Measurements from ENCODE around the gene SLBP. TPM values are rescaled to one million over a fixed set of nuclear protein-coding genes. Genes with fewer than 3 reads are reported as not detected.
A peak's percentile ranks its signal among the peaks of the same experiment; 100 is the strongest.
"Not testable (repeated sequence)": the region's sequence is repeated elsewhere in the genome, so short reads cannot be mapped to it uniquely, and the experiment has no call there.

SLBP gene
- polyA plus RNA-seq, 3 donors from 2014 or later: 59.0 to 71.6 (median 61.7) TPM

- peaks cover 10 to 13% of the 10 kb centered on the region in 2 donors for H3K4me1 Mint-ChIP-seq
- no peak for DNase-seq
Observed at GRCh38 chr4:1682860-1683259, 29.3 kb downstream of the SLBP start.

DNA sequence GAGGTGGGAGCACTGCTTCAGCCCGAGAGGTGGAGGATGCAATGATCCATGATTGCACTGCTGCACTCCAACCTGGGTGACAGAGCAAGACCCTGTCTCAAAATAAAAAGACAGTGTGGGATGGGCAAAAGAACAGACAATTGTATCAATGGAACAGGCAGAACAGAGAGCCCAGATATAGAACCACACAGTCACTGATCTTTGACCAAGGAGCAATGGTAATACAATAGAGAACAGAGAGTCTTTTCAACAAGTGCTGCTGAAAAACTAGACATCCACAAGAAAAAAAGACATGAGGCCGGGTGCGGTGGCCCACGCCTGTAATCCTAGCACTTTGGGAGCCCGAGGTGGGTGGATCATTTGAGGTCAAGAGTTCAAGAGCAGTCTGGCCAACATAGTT, 33.9 kb downstream of the SLBP start:
- H3K27me3 Mint-ChIP-seq (ENCODE audit: low read depth in 3 of 3): peaks cover under 1 to 6% (median 3%) of the 10 kb centered on the region in 3 donors
- no peak overlapping the region for H3K4me3 Mint-ChIP-seq
- H3K4me1 Mint-ChIP-seq: peaks cover 6 to 8% of the 10 kb centered on the region in 2 donors
- DNase-seq: no peak
- H3K27ac Mint-ChIP-seq: no peak overlapping the region
- no peaks in the 10 kb centered on the region for H3K9me3 Mint-ChIP-seq
- H3K36me3 Mint-ChIP-seq: no peaks in the 10 kb centered on the region

More at GRCh38 chr4:1682860-1683259, 29.3 kb downstream of the SLBP start:
- Mint-ChIP-seq H3K27ac (peak overlapping the region; percentile 86 to 94 (median 92)), H3K9me3 (no peaks in the 10 kb centered on the region), H3K36me3 (no peaks in the 10 kb centered on the region), H3K27me3 (ENCODE audit: low read depth in 3 of 3) (peaks cover 4 to 7% (median 6%) of the 10 kb centered on the region in 3 donors), H3K4me3 (peak overlapping the region; percentile 89 to 95 (median 91))

GRCh38 chr4:1676605-1677525, 35.3 kb downstream of the SLBP start:
- Mint-ChIP-seq H3K27ac (no peak overlapping the region), H3K4me3 (no peak overlapping the region), H3K36me3 (no peaks in the 10 kb centered on the region), H3K9me3 (no peaks in the 10 kb centered on the region), H3K27me3 (ENCODE audit: low read depth in 3 of 3) (peaks cover 0 to 3% (median 0%) of the 10 kb centered on the region in 3 donors), H3K4me1 (no peaks in the 10 kb centered on the region)
- no peak for DNase-seq

DNA sequence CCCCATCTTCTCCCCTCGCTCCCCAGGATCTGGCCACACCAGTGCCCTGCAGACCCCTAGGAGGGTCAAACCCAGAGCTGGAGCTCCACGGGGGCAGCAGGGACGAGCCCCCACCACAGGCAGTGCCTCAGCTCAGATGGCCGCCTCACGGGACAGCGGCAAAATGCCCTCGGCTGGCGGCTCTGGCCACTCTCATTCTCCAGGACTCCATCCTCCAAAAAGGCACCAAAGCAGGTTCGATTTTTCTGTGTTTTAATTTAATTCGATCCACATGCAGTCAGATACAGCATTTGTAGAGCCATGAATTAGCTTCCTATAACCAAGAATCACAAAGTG, 36.3 kb downstream of the SLBP start:
- peaks cover 0 to 3% (median 2%) of the 10 kb centered on the region in 3 donors for H3K27me3 Mint-ChIP-seq (ENCODE audit: low read depth in 3 of 3)
- H3K36me3 Mint-ChIP-seq: no peaks in the 10 kb centered on the region
- no peaks in the 10 kb centered on the region for H3K4me1 Mint-ChIP-seq
- H3K9me3 Mint-ChIP-seq: no peaks in the 10 kb centered on the region
- DNase-seq: no peak
- H3K4me3 Mint-ChIP-seq: no peak overlapping the region
- H3K27ac Mint-ChIP-seq: no peak overlapping the region

DNA sequence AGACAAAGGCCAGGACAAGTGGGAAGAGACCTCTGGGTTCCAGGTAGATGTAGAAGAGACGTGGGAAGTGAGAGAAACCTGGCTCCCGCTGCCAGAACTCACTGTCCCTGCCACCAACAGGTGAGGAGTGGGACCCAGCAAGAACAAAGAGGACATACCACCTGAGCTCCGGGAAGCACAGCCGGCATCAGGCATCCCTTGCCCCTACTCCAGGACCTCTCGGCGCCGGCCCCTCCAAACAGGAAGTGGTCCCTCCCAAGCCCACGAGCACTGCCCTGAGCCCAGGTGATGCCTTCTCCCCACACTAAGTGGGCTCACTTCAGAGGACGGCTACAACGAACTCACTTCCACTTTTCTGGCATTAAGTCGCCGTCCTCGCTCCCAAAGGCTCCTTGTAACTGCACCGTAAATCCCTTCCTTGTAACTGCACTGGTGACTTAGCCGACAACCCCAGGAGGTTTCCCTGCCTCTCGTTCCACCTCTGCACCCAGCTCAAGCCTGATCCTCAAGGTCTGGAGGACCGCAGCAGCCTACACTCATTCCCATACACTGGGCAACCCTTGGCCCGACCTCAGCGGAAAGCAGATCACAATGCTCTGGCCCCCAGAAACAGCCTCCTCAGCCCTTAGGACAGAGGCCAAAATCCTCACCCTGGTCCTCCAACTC, 36.9 kb downstream of the SLBP start:
- no peaks in the 10 kb centered on the region for H3K4me1 Mint-ChIP-seq
- peaks cover 0 to 3% (median 2%) of the 10 kb centered on the region in 3 donors for H3K27me3 Mint-ChIP-seq (ENCODE audit: low read depth in 3 of 3)
- no peak overlapping the region for H3K4me3 Mint-ChIP-seq
- no peaks in the 10 kb centered on the region for H3K36me3 Mint-ChIP-seq
- H3K9me3 Mint-ChIP-seq: no peaks in the 10 kb centered on the region
- H3K27ac Mint-ChIP-seq: no peak overlapping the region
- DNase-seq: no peak

DNA sequence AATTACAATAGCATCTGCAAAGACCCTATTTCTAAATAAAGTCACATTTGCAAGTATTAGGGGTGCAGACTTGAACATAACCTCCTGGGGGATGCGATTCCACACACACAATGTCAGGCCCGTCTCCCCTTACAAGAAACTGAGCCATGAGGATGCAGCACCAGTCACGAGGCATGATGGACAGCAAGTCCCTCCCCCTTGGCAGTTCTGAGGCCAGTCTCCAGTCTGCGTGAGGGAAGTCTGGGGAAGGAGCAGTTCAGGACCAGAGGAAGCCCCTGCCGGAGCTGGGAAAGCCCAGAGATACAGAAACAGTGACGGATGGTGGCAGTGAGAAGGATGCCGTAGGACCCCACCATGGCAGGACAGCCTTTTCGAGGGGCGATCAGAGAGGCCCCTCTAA, 37.4 kb downstream of the SLBP start:
- Mint-ChIP-seq H3K4me1 (no peaks in the 10 kb centered on the region), H3K27me3 (ENCODE audit: low read depth in 3 of 3) (peaks cover 0 to 3% (median 2%) of the 10 kb centered on the region in 3 donors), H3K27ac (no peak overlapping the region), H3K9me3 (no peaks in the 10 kb centered on the region), H3K4me3 (no peak overlapping the region), H3K36me3 (no peaks in the 10 kb centered on the region)
- no peak for DNase-seq

- no peaks in the 10 kb centered on the region for H3K4me1 Mint-ChIP-seq
- no peaks in the 10 kb centered on the region for H3K36me3 Mint-ChIP-seq
Observed at GRCh38 chr4:1673671-1674070, 38.4 kb downstream of the SLBP start.

DNA sequence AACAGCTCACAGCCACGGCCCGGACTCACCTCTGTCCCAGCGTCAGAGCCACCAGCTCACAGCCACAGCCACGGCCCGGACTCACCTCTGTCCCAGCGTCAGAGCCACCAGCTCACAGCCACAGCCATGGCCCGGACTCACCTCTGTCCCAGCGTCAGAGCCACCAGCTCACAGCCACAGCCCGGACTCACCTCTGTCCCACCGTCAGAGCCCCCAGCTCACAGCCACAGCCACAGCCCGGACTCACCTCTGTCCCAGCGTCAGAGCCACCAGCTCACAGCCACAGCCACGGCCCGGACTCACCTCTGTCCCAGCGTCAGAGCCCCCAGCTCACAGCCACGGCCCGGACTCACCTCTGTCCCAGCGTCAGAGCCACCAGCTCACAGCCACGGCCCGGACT, 41.1 kb downstream of the SLBP start:
- H3K9me3 Mint-ChIP-seq; H3K4me3 Mint-ChIP-seq; H3K4me1 Mint-ChIP-seq; H3K27me3 Mint-ChIP-seq (ENCODE audit: low read depth in 3 of 3); DNase-seq; H3K36me3 Mint-ChIP-seq; H3K27ac Mint-ChIP-seq: not testable (repeated sequence)

More at GRCh38 chr4:1673671-1674070, 38.4 kb downstream of the SLBP start:
- peaks cover 0 to 3% (median 2%) of the 10 kb centered on the region in 3 donors for H3K27me3 Mint-ChIP-seq (ENCODE audit: low read depth in 3 of 3)
- H3K27ac Mint-ChIP-seq: no peak overlapping the region
- no peaks in the 10 kb centered on the region for H3K9me3 Mint-ChIP-seq
- DNase-seq: no peak
- no peak overlapping the region for H3K4me3 Mint-ChIP-seq

GRCh38 chr4:1670279-1670678, 41.8 kb downstream of the SLBP start:
- no peak overlapping the region for H3K27ac Mint-ChIP-seq
- no peaks in the 10 kb centered on the region for H3K36me3 Mint-ChIP-seq
- no peak overlapping the region for H3K4me3 Mint-ChIP-seq
- no peak for DNase-seq
- peaks cover 0 to 2% (median 0%) of the 10 kb centered on the region in 3 donors for H3K27me3 Mint-ChIP-seq (ENCODE audit: low read depth in 3 of 3)
- no peaks in the 10 kb centered on the region for H3K4me1 Mint-ChIP-seq
- H3K9me3 Mint-ChIP-seq: no peaks in the 10 kb centered on the region

DNA sequence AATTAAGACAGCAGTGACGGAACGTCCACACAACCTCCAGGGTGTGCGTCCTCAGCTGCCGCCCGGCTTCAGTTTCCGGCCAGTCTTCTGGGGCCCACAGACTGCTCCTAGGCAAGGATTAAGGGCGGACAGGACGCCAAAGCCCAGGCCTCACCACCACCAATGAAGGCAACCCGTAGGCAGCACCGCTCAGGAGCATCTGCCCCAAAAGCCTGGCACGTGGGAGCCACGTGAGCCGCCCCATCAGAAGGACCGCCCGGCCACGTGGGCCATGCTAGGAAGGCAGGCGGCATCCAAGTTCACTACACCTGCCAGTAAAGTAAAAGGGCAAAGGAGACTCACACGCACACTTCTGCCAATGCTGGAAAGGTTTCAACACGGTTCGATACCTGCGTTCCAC, 42.3 kb downstream of the SLBP start:
- Mint-ChIP-seq H3K27ac (no peak overlapping the region), H3K4me3 (no peak overlapping the region)

DNA sequence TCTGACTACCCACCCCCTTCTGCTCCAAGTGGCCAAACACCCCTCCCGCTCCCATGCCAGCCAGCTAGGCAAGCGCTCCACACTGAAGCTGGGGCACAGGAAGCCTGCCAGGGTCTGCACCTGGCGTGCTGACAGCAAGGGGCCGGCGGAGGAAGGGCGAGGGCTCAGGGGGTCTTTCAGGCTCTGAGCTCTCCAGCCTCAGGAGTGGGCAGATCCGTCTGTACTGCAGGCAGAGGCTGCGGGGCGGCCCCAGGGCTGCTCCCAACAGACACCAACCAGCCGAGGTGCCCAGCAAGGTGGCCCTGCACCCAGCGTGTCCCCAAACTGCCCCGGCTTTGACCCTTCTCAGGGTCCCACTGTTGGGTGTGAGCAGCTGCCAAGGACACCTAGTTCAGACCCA, 42.8 kb downstream of the SLBP start:
- H3K27me3 Mint-ChIP-seq (ENCODE audit: low read depth in 3 of 3): peaks cover 0 to 2% (median 0%) of the 10 kb centered on the region in 3 donors
- H3K9me3 Mint-ChIP-seq: no peaks in the 10 kb centered on the region
- no peak overlapping the region for H3K27ac Mint-ChIP-seq
- no peaks in the 10 kb centered on the region for H3K4me1 Mint-ChIP-seq
- no peak for DNase-seq
- no peaks in the 10 kb centered on the region for H3K36me3 Mint-ChIP-seq
- no peak overlapping the region for H3K4me3 Mint-ChIP-seq

More for the DNA sequence above, 42.3 kb downstream of the SLBP start:
- Mint-ChIP-seq H3K9me3 (no peaks in the 10 kb centered on the region), H3K4me1 (no peaks in the 10 kb centered on the region), H3K36me3 (no peaks in the 10 kb centered on the region), H3K27me3 (ENCODE audit: low read depth in 3 of 3) (peaks cover 0 to 2% (median 0%) of the 10 kb centered on the region in 3 donors)
- no peak for DNase-seq

GRCh38 chr4:1668488-1668840, 43.7 kb downstream of the SLBP start:
- H3K36me3 Mint-ChIP-seq: no peaks in the 10 kb centered on the region
- peaks cover 0 to 4% (median 0%) of the 10 kb centered on the region in 3 donors for H3K27me3 Mint-ChIP-seq (ENCODE audit: low read depth in 3 of 3)
- no peak overlapping the region for H3K27ac Mint-ChIP-seq
- H3K4me1 Mint-ChIP-seq: no peaks in the 10 kb centered on the region
- H3K4me3 Mint-ChIP-seq: no peak overlapping the region
- no peaks in the 10 kb centered on the region for H3K9me3 Mint-ChIP-seq
- no peak for DNase-seq

DNA sequence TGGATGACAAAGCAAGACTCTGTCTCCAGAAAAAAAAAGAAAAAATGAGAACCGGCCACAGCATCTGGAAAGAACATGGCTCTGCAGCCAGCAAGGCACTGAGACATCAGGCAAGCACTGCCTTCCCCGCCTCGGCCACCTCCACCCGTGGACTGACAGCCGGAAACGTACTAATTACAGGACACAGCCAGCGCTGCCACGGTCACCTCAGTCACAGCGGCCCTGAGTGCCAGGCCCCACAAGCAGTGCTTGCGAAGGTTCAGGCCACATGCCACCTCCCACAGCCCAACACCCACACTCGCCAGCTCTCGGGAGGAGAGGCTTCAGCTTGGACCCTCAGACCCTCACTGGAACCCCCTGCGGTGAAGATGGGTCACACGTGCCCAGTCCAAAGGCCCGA, 44.8 kb downstream of the SLBP start:
- Mint-ChIP-seq H3K36me3 (no peaks in the 10 kb centered on the region), H3K27ac (no peak overlapping the region), H3K4me3 (no peak overlapping the region), H3K4me1 (no peaks in the 10 kb centered on the region), H3K27me3 (ENCODE audit: low read depth in 3 of 3) (peaks cover 0 to 4% (median 0%) of the 10 kb centered on the region in 3 donors), H3K9me3 (no peaks in the 10 kb centered on the region)
- no peak for DNase-seq

DNA sequence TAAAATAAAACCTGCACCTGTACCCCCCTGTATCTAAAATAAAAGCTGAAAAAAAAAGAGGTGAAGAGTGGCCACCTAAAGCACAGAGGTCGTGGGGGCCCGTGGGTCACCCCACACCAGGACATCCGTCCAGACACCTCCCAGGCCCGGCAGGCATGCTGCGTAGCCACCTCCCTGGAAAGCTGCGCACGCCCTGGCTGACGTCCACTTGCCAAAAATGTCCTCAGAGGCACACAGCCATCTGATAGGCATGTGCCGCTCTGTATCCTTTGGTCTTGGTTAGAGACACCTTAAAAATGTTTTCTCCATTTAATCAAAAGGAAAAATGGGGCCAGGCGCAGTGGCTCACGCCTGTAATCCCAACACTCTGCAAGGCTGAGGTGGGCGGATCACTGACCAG, 45.7 kb downstream of the SLBP start:
- H3K27ac Mint-ChIP-seq: no peak overlapping the region
- no peaks in the 10 kb centered on the region for H3K9me3 Mint-ChIP-seq
- no peaks in the 10 kb centered on the region for H3K36me3 Mint-ChIP-seq
- no peak overlapping the region for H3K4me3 Mint-ChIP-seq
- no peaks in the 10 kb centered on the region for H3K4me1 Mint-ChIP-seq
- H3K27me3 Mint-ChIP-seq (ENCODE audit: low read depth in 3 of 3): peaks cover 0 to 2% (median 0%) of the 10 kb centered on the region in 3 donors
- no peak for DNase-seq
